PC-9 (cell line): ENCODE data around the gene CC2D1B.

Experiments
- EZH2 ChIP-seq: fragments of 200-600 bp; sonication (generic); IDR thresholded peaks from 2 replicates; pipeline ENCODE4 v1.8.0; 2017; ENCODE audit warnings: antibody characterized with exemption, low read depth
- TF ChIP-seq, protein P1 (sequence below): fragments of 200-600 bp; sonication (generic); conservative IDR thresholded peaks from 2 replicates; pipeline ENCODE4 v1.6.1; 2017; ENCODE audit warnings: mixed run types, antibody characterized with exemption, mild to moderate bottlenecking, moderate library complexity

DNA sequence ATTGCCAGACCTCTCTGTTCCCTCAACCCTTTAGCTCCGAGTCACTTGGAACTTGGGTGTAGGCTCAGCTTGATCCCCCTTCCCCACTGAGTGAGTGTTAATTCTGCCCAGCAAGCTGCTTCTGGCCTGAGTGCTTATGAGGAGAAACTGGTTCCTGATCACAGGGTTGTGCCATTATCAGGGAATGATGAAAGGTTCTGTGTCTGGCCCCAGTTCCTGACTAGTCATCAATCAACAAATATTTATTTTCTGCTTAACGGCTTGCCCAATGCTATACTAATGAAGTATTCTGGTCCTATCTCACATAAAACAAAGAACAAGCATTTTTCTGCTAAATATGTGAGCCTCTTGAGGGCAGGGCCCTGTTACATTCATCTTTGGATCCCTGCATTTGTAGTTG is 20.8 kb downstream of the CC2D1B start:
- TF ChIP-seq, protein P1, sequence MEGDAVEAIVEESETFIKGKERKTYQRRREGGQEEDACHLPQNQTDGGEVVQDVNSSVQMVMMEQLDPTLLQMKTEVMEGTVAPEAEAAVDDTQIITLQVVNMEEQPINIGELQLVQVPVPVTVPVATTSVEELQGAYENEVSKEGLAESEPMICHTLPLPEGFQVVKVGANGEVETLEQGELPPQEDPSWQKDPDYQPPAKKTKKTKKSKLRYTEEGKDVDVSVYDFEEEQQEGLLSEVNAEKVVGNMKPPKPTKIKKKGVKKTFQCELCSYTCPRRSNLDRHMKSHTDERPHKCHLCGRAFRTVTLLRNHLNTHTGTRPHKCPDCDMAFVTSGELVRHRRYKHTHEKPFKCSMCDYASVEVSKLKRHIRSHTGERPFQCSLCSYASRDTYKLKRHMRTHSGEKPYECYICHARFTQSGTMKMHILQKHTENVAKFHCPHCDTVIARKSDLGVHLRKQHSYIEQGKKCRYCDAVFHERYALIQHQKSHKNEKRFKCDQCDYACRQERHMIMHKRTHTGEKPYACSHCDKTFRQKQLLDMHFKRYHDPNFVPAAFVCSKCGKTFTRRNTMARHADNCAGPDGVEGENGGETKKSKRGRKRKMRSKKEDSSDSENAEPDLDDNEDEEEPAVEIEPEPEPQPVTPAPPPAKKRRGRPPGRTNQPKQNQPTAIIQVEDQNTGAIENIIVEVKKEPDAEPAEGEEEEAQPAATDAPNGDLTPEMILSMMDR = no peak
- TF ChIP-seq EZH2 = no peak
